ENCODE results near the gene CRCP.
"Not testable (repeated sequence)": the region's sequence is repeated elsewhere in the genome, so short reads cannot be mapped to it uniquely, and the experiment has no call there.

DNA sequence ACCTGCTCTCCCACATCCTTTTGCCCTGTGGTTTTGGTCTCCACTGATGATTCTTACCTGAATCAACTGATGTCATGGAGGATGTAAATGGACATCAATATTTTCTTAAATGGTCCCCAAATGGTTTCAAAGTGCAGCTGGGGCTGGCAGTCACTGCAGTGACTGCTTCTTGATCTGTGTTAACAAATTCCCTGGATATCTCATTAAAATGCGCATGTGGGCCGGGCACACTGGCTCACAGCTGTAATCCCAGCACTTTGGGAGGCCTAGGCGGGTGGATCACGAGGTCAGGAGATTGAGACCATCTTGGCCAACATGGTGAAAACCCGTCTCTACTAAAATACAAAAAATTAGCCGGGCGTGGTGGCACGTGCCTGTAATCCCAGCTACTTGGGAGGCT, 60.4 kb downstream of the CRCP start:
- TF ChIP-seq, protein P1, sequence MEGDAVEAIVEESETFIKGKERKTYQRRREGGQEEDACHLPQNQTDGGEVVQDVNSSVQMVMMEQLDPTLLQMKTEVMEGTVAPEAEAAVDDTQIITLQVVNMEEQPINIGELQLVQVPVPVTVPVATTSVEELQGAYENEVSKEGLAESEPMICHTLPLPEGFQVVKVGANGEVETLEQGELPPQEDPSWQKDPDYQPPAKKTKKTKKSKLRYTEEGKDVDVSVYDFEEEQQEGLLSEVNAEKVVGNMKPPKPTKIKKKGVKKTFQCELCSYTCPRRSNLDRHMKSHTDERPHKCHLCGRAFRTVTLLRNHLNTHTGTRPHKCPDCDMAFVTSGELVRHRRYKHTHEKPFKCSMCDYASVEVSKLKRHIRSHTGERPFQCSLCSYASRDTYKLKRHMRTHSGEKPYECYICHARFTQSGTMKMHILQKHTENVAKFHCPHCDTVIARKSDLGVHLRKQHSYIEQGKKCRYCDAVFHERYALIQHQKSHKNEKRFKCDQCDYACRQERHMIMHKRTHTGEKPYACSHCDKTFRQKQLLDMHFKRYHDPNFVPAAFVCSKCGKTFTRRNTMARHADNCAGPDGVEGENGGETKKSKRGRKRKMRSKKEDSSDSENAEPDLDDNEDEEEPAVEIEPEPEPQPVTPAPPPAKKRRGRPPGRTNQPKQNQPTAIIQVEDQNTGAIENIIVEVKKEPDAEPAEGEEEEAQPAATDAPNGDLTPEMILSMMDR (IDR thresholded peaks at IDR 0.05 in 8 of 11, conservative IDR thresholded peaks at IDR 0.05 in 3 of 11): not testable (repeated sequence)
- not testable (repeated sequence) for TF ChIP-seq POLR2AphosphoS5, POLR2A (IDR thresholded peaks at IDR 0.05)

All from spleen (tissue), 7 donors.